Stomach (tissue), 4 donors: ENCODE measurements around the gene ANTXR2.

ENCODE experiments used
- CTCF ChIP-seq, 7 experiments: fragments of 450-650 bp in 4 of 7; fragments of 200-600 bp in 3 of 7; sonication (generic) in 3 of 7; IDR thresholded peaks; one replicate each; pipeline ENCODE4 v1.5.1; 2016 to 2019; ENCODE audit warnings: antibody characterized with exemption in 7 of 7, control low read depth in 2 of 7, mild to moderate bottlenecking in 1 of 7
- EP300 ChIP-seq: sonication (generic); formaldehyde crosslinking; IDR thresholded peaks from one replicate; pipeline ENCODE4 v1.6.1; 2017; ENCODE audit warnings: antibody characterized with exemption
- POLR2A ChIP-seq, 4 donors: fragments of 450-650 bp; IDR thresholded peaks; one replicate each; pipeline ENCODE4 v1.6.1; 2016; ENCODE audit warnings: antibody characterized with exemption in 4 of 4, control low read depth in 2 of 4, mild to moderate bottlenecking in 1 of 4, moderate library complexity in 1 of 4

- TF ChIP-seq POLR2A (IDR thresholded peaks at IDR 0.05): no peak
- TF ChIP-seq CTCF (IDR thresholded peaks at IDR 0.05): no peak
- no peak for TF ChIP-seq EP300
Observed at GRCh38 chr4:80043541-80043940, 29.5 kb downstream of the ANTXR2 start.
